ENCODE data around the gene TAS1R3.
"Not testable (repeated sequence)": the region's sequence is repeated elsewhere in the genome, so short reads cannot be mapped to it uniquely, and the experiment has no call there.

TAS1R3 gene

DNA sequence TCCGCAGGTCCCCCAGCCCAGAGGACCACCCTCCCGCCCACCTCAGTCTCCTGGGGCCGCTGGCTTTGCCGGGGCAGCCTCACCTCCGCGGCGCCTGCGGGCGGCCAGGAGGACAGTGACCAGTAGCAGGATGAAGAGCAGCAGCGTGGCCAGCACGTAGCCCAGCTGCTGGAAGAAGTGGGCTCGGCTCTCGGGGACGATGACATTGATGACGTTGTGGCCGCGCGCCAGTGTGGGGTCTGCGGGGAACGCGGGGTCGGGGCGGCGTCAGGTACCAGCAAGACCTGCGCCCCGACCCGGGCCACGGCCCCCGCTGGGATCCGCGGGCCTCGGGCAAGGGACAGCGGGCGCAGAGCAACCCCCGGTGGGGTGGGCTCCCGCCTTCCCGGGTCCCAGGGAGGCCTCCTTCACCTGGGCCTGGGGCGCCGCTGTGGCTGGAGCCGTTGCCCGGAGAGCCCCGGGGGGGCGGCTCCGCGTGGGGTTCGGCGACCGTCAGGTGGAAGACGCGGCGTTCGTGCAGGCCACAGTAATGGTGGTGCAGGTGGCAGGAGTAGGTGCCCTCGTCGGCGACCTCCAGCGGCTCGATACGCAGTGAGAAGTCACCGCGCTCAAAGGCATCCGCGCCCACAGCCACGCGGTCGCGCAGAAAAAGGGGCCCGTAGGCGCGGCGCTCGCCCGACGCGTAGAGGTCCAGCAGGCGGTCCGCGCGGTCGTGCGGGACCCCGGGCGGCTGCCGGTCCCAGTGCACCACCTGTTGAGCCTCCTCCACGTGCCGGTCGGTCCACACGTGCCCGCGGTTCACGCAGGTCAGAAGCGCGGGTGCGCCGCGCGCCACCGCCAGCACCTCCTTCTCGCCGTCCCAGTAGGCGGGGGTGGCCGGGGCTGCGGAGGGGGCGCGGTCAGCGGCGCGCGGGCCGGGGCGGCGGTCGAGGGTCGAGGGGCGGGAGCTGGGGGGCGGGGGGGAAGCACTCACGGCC, 23.5 kb downstream of the TAS1R3 start:
- DNase-seq (ENCODE audit: low read depth), result no peak

GRCh38 chr1:1355416-1355815, 24.3 kb downstream of the TAS1R3 start:
- no peak for DNase-seq (ENCODE audit: low read depth)

GRCh38 chr1:1356166-1356795, 25.2 kb downstream of the TAS1R3 start:
- no peak for DNase-seq (ENCODE audit: low read depth)

- DNase-seq (ENCODE audit: low read depth), result no peak
Measured at GRCh38 chr1:1356796-1357401, 25.8 kb downstream of the TAS1R3 start.

DNA sequence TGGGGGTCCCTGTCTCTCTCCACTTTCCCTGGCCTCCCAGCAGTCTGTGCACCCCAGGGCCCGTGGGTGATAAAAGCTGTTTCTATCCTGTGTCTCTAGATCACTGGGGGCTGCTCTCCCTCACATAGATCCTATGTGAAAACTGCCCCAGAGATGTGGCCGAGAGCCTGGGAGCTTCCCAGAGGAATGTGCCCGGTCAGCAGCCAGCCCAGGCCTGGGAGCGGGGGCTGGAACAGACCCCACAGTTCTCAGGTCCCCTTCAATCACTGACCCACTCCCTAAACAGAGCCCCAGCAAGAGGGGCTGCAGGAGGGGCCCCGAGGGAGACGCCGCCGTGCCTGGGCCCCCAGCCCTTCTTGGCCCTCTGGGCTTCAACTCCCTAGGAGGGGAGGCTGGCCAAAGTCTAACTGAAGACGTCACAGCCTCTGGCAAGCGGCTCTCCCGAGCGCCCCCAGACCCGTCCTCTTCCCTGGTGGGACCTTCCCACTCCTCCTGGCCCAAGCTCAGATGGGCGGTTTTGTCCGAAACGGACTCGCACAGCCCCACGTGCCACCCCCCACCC, 26.9 kb downstream of the TAS1R3 start:
- no peak for DNase-seq (ENCODE audit: low read depth)

- no peak for DNase-seq (ENCODE audit: low read depth)
Measured at GRCh38 chr1:1358433-1359271, 27.6 kb downstream of the TAS1R3 start, which contains the start of gene MXRA8. Gene MXRA8 (minus strand): TSS chr1:1358555. CDS start chr1:1358504, 51 bp downstream.

GRCh38 chr1:1359308-1359663, 28.2 kb downstream of the TAS1R3 start:
- DNase-seq (ENCODE audit: low read depth), result no peak

DNA sequence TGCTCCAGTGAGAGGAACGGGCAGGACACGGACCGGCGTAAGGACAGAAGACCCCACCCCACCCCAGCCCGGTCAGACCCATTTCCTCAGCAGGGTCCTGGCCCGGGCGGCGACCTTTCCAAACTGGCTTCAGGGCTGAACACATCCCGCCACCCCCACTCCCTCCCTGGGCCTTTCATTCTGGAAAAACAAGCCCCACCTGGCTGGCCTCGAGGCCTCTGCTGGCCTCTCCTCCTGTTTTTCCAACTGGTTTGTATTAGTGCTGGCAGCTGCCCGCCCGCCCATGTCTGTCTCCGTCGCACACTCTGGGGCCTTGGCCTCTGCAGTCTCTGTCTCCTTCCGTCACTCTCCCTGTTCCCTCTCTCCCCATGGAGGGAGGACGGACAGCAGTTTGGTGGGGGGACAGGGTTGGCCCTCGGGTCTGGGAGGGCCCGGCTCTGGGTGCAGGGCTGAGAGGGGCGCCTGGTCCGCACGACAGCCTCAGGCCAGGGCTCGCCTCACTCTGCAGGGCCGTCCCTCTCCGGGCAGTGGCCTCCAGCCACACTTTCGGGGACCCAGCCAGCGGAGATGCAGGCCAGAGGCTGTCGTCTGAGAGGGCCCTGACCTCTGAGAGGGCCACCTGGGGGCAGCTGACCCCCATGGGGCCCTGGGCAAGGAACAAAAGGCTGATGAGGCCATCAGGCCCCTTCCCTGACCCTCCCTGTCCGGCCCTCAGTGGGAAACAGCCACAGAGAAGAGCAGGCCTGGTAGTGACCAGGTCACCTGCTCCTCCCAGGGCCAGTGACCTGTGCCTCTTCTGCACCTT, 28.8 kb downstream of the TAS1R3 start:
- no peak for DNase-seq (ENCODE audit: low read depth)

DNA sequence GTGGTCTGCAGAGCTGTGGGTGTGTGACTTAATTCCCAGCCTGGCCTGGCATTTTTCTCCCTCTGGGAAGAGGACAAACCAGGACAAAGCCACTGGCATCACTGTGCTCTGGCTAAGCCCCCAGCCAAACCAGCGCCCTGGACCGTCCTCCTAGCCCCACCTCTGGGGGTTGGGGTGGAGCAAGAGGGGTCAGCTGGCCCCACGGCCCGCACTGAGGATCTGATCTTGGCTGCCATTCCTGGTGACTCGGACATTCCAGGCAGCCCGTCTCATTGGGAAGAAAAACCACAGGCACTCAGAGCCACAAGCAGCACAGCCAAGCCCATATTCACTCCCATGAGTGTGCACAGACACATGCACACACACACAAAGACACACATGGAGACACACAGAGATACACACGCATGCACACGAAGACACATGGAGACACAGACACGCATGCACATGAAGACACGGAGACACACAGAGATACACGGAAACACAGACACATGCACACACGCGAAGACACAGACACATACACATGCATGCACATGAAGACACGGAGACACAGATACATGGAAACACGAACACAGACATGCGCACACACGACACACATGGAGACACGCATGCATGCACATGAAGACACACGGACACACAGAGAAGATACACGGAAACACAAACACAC, 29.6 kb downstream of the TAS1R3 start:
- no peak for DNase-seq (ENCODE audit: low read depth)

DNA sequence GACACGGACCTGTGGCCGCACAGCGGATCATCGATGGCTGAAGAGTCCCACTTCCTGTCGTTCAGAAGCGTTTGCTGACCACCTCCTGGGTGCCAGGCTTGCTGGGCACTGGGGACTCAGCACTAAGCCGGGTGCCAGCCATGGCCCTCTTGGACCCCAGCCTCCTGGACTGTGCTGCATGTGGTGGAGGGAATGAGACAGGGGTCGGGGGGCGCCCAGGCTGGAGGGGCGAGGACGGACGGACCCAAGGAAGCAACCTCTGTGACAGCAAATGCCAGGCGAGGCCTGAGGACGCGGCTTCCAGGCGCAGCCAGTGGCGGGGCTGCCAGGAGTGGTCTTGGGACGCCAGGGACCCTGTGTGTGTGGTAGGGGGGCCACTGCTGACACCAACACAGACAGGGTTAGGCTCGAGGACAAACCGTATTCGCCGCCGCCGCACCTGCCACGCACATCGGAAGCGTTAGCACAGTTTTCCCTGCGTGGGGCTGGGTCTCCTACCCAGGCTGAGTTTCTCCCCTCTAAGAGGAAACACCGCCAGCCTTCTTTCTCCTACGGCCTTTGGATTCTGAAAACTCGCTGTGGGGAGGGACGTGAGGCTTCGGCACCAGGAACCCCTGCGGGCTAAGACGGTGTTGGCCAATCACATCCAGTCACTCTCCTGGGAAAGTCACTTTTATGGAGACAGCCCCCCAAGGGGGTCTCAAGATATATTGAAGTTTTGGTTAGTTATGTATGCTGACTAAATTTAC, 30.3 kb downstream of the TAS1R3 start:
- no peak for DNase-seq (ENCODE audit: low read depth)

GRCh38 chr1:1361982-1362423, 30.9 kb downstream of the TAS1R3 start:
- DNase-seq (ENCODE audit: low read depth), result no peak

DNA sequence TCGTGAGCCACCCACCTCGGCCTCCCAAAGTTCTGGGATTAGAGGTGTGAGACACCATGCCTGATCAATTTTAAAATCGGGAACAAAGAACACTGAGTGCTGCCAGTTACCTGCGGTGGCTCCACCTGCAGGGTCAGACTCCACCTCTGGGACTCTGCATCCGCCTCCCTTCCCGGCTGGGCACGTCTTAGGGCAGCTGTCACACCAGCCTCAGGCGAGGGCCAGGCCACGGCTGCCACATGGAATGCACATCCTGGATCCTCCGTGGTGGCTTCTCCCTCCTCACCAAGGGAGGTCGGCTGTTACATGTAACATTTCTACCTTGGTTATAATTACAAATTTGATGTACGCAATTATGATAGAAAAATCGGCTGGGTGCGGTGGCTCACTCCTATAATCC, 33.2 kb downstream of the TAS1R3 start:
- no peak for DNase-seq (ENCODE audit: low read depth)

GRCh38 chr1:1365875-1366698, 35.0 kb downstream of the TAS1R3 start:
- DNase-seq (ENCODE audit: low read depth), result no peak

DNA sequence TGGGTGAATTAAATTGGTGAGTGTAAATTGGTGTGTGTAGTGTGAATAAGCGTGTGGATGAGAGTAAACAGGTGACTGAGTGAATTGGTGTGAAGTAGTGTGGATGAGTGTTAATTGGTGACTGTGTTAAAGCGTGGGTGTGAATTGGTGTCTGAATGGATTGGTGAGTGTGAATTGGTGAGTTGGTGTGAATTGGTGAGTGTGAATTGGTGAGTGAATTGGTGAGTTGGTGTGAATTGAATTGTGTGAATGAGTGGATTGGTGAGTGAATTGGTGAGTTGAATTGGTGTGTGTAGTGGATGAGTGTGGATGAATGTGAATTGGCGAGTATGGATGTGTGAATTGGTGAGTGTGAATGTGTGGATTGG, 35.6 kb downstream of the TAS1R3 start:
- DNase-seq (ENCODE audit: low read depth), result no peak

GRCh38 chr1:1367315-1367714, 36.2 kb downstream of the TAS1R3 start:
- no peak for DNase-seq (ENCODE audit: low read depth)

GRCh38 chr1:1370094-1370493, 39.0 kb downstream of the TAS1R3 start:
- not testable (repeated sequence) for DNase-seq (ENCODE audit: low read depth)

DNA sequence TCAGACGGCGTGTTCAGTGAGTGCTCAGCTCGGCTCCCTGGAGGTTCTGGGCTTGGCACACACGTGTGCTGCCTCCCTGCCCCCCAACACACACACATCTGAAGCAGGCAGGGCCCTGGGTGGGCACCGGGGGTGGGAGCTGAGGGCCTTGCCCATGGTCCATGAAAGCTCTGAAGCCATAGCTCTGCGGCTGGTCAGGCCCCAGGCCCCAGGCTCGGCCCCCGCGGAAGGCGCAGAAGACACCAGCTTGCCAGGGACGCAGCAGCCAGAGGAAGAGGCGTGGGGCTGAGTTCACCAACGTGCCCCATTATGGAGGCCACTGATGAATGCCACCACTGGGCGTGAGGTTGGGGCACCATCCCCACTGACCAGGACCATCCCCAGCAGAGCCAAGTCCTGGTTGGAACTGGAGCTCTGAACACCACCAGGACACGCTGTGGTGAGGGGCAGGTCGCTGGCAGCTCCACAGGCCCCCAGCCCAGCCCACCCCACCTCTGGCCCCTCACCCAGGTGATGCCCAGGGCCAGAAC, 39.8 kb downstream of the TAS1R3 start:
- DNase-seq (ENCODE audit: low read depth), result no peak

GRCh38 chr1:1371364-1371745, 40.3 kb downstream of the TAS1R3 start:
- no peak for DNase-seq (ENCODE audit: low read depth)

Measured in activated T-cell treated with anti-CD3 and anti-CD28 coated beads for 48 hours (primary cell).